ENCODE data around the gene GRB7.

DNA sequence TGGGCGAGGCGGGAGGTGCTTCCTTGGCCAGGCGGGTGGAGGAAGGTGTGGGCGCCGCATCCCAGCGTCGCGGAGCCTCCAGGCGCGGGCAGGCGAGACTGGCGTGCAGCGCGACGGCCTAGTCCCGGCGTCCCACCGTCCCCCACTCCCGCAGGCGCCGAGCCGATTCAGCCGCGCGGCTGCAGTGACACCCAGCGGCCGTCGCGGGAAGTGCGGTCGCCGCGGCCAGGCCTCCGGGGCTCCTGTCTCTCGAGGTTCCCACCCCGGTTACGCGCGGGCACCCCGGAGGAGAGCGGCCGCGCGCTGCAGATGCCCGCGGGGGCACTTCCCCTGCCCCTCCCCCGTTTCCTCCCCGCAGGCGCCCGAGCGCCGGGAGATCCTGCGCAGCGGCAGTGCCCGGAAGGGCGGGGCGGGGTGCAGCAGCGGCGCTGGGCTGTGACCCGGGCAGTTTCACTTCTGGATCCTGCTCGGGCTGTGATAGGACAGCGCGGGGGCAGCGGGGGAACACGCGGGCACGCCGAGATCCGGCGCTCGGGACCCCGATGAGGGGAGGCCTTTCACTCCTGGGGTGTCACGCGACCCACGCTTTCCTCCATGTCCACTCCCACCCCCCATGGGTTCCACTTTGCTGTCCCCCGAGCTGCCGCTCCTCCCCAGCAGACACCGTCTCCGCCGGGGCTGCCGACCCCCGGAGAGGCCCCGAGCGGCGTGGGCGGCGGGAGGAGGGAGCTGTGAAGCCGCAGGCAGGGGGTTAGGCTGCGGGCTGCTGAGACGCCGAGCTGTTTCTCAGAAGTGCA lies 16.6 kb downstream of the GRB7 start:
- TF ChIP-seq TAF1 (IDR thresholded peaks at IDR 0.05; ENCODE audit: borderline replicate concordance, insufficient read depth, low read length) (peak; percentile 55; the same call in 1 of the 2 replicates), POLR2AphosphoS5 (IDR thresholded peaks at IDR 0.05; ENCODE audit: low read depth, low read length) (no peak; the same call in 1 of the 2 replicates)

Data from PFSK-1 (cell line).